Endothelial cell (in vitro differentiated cells): ENCODE data around the gene SYTL5. TPM values are rescaled to one million over a fixed set of nuclear protein-coding genes. Genes with fewer than 3 reads are reported as not detected.

Experiments used
- DNase-seq: peaks from one replicate; pipeline ENCODE4 v3.0.0; 2021; ENCODE audit warnings: low spot score
- H3K27ac Mint-ChIP-seq: one replicate; pipeline ENCODE4 v1.8.0; 2021; ENCODE audit warnings: mixed read lengths, inconsistent platforms; ENCODE audit not compliant: unreplicated experiment
- H3K27me3 Mint-ChIP-seq: one replicate; pipeline ENCODE4 v1.8.0; 2021; ENCODE audit warnings: mild to moderate bottlenecking, moderate library complexity, mixed read lengths, inconsistent platforms; ENCODE audit not compliant: unreplicated experiment
- H3K36me3 Mint-ChIP-seq: one replicate; pipeline ENCODE4 v1.8.0; 2021; ENCODE audit warnings: mild to moderate bottlenecking, low read depth, mixed read lengths, inconsistent platforms; ENCODE audit not compliant: unreplicated experiment
- H3K4me1 Mint-ChIP-seq: one replicate; pipeline ENCODE4 v1.8.0; 2021; ENCODE audit warnings: mild to moderate bottlenecking, mixed read lengths, inconsistent platforms; ENCODE audit not compliant: unreplicated experiment
- H3K4me3 Mint-ChIP-seq: one replicate; pipeline ENCODE4 v1.8.0; 2021; ENCODE audit warnings: mild to moderate bottlenecking, mixed read lengths, inconsistent platforms; ENCODE audit not compliant: unreplicated experiment
- H3K9me3 Mint-ChIP-seq: one replicate; pipeline ENCODE4 v1.8.0; 2021; ENCODE audit warnings: mixed read lengths, inconsistent platforms; ENCODE audit not compliant: unreplicated experiment
- total RNA-seq: library from RNA; stranded (reverse); fragmentation: NEBNext Ultra II Directional; extraction: Animal tissue kit (Norgen Biotek cat#: 25700); gene quantifications from one replicate; pipeline ENCODE4 v1.2.1, GENCODE V29; 2021; ENCODE audit not compliant: unreplicated experiment
- TF ChIP-seq, protein P1 (sequence below): fragments of 200-600 bp; sonication (generic); IDR thresholded peaks from one replicate; pipeline ENCODE4 v1.5.0; 2021; ENCODE audit warnings: antibody characterized with exemption; ENCODE audit not compliant: unreplicated experiment

Gene SYTL5
- total RNA-seq, 1 donor from 2014 or later = not detected

DNA sequence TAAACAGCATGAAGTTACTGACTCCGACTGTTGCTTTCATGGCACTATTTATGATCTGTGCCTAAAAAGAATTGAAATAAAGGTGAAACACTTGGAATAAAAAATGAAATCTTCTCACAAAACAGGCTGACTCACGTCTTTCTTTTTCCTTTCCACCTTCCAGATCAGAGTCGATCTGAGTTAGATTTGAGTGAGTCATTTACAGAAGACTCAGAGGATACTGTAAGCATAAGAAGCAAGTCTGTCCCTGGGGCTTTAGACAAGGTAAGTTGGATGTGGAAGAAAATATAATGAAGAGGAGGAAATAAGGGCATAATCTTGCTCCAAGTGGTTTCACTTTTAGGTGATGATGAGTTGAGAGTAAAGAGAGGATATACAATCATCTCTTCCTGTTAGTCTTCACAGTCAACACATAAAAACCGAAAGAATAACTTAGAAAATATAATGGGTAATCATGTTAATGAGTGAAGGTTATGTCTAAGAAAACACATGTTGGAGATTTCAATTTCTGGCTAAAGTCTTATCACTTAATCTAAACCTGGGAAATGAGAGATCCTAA, 89.7 kb downstream of the SYTL5 start:
- Mint-ChIP-seq H3K4me1 (no peaks in the 10 kb centered on the region), H3K4me3 (no peak overlapping the region)
- no peak for DNase-seq

DNA sequence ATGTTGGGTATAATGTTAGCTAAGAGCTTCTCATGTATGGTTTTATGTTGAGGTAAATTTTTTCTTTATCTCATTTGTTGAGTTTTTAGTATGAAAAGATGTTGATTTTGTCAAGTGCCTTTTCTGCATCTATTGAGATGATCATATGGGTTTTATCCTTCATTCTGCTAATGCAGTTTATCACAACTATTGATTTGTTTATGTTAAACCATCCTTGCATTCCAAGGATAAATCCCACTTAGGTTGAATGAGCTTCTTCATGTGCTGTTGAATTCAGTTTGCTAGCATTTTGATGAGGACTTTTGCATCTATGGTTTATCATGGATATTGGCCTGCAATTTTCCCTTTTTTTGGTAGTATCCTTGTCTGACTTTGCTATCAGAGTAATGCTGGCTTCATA, 93.3 kb downstream of the SYTL5 start:
- H3K36me3 Mint-ChIP-seq = no peaks in the 10 kb centered on the region
- no peak overlapping the region for H3K27ac Mint-ChIP-seq
- no peak for DNase-seq
- no peaks in the 10 kb centered on the region for H3K9me3 Mint-ChIP-seq
- no peaks in the 10 kb centered on the region for H3K4me1 Mint-ChIP-seq
- no peak overlapping the region for H3K4me3 Mint-ChIP-seq
- TF ChIP-seq, protein P1, sequence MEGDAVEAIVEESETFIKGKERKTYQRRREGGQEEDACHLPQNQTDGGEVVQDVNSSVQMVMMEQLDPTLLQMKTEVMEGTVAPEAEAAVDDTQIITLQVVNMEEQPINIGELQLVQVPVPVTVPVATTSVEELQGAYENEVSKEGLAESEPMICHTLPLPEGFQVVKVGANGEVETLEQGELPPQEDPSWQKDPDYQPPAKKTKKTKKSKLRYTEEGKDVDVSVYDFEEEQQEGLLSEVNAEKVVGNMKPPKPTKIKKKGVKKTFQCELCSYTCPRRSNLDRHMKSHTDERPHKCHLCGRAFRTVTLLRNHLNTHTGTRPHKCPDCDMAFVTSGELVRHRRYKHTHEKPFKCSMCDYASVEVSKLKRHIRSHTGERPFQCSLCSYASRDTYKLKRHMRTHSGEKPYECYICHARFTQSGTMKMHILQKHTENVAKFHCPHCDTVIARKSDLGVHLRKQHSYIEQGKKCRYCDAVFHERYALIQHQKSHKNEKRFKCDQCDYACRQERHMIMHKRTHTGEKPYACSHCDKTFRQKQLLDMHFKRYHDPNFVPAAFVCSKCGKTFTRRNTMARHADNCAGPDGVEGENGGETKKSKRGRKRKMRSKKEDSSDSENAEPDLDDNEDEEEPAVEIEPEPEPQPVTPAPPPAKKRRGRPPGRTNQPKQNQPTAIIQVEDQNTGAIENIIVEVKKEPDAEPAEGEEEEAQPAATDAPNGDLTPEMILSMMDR = no peak
- no peaks in the 10 kb centered on the region for H3K27me3 Mint-ChIP-seq

More for the DNA sequence above, 89.7 kb downstream of the SYTL5 start:
- no peaks in the 10 kb centered on the region for H3K9me3 Mint-ChIP-seq
- no peak overlapping the region for H3K27ac Mint-ChIP-seq
- H3K27me3 Mint-ChIP-seq = no peaks in the 10 kb centered on the region
- no peaks in the 10 kb centered on the region for H3K36me3 Mint-ChIP-seq
- TF ChIP-seq, protein P1 = no peak

DNA sequence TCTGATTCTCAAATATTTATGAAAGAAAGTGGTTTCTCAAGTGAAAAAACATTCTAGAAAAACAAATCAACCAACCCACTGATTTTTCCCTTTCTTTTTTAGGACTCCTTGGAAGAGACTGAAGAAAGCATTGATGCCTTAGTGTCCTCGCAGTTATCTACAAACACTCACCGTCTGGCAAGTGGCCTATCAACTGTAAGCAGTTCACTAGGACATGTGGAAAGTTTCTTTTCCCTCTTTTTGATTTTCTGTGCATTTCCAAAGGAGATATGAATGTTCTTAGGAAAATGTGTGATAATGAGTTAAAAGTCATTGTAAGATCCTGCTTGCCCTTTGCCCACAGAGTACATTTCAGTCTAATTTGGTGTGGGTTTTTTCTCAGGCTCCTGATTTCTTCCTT, 95.9 kb downstream of the SYTL5 start:
- Mint-ChIP-seq H3K4me1 (no peaks in the 10 kb centered on the region), H3K9me3 (no peaks in the 10 kb centered on the region), H3K27me3 (no peaks in the 10 kb centered on the region), H3K36me3 (no peaks in the 10 kb centered on the region), H3K4me3 (no peak overlapping the region), H3K27ac (no peak overlapping the region)
- no peak for DNase-seq
- TF ChIP-seq, protein P1 = no peak

DNA sequence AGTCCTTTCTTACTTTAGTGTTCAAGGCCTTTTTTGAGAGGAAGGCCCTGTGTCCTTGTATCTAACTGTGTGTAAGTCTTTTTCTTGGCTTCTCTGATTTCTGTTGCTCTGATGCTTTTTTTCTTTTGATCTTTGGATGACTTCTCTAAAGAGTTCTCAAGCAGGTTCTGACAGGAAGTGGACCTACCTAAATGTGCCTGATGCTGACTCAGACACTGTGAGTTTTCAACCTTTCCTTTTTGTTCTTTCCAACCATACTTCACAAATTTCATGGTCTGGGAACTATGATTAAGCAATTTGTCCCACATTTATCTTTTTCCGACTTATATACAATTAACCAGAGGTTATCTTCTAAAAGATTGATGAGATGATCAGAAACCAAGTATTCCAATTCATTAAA, 96.5 kb downstream of the SYTL5 start:
- no peaks in the 10 kb centered on the region for H3K27me3 Mint-ChIP-seq
- no peaks in the 10 kb centered on the region for H3K36me3 Mint-ChIP-seq
- TF ChIP-seq, protein P1 = no peak
- H3K4me3 Mint-ChIP-seq = no peak overlapping the region
- H3K27ac Mint-ChIP-seq = no peak overlapping the region
- H3K9me3 Mint-ChIP-seq = no peaks in the 10 kb centered on the region
- no peak for DNase-seq
- no peaks in the 10 kb centered on the region for H3K4me1 Mint-ChIP-seq

DNA sequence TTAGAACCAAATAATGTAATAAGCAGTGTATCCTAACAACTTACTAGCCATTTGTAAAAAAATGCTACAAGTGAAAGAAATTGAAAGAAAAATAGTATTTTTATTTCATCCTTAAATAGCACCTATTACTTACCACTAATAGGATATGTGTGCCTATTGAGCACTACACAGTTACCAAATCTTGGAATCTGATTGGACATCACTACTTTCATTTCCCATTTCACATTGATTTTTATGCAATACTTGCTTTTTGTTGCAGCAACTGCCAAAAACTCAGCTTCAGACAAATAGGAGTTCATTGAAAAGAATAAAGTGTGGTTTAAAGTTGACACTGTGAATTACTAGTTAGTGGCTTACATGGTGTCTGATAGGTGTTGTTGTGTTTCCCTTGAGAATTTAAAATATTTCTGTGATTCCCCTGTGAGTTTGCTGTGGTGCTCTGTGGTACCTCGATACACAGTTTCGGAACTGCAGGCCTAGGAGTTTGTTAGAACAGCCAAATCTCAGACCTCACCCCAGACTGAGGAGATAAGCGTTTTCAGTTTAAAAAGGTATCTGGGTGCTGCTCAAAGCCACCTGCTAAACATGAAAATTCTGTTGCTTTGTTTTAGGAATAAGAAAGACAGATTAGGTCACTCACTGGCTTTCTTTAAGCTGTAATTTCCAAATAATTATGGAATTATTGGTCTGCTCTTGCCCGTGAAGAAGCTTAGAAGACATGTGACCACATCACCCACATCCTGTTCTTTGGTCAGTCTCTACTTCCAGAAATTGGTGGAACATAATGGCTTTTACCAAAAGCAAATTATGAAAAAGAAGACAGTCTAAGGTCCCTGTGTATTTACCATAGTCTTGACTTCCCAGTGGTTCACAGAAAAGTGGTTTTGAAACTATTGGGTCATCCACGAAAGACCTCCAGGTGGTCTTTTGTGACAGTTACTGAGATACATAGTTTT, 97.8 kb downstream of the SYTL5 start:
- no peaks in the 10 kb centered on the region for H3K4me1 Mint-ChIP-seq
- TF ChIP-seq, protein P1 = no peak
- no peaks in the 10 kb centered on the region for H3K36me3 Mint-ChIP-seq
- H3K27me3 Mint-ChIP-seq = no peaks in the 10 kb centered on the region
- H3K4me3 Mint-ChIP-seq = no peak overlapping the region
- H3K9me3 Mint-ChIP-seq = no peaks in the 10 kb centered on the region
- no peak for DNase-seq
- H3K27ac Mint-ChIP-seq = no peak overlapping the region
